Subcutaneous adipose tissue (tissue), 4 donors: Measurements from ENCODE around the gene ZNF107. TPM values are rescaled to one million over a fixed set of nuclear protein-coding genes. Genes with fewer than 3 reads are reported as not detected.

Experiments used
- total RNA-seq, 4 donors: library from RNA; depleted of rRNA; stranded (reverse); fragments of >200 nt; gene quantifications; one replicate each; pipeline ENCODE4 v1.1.0, GENCODE V29; 2016
- TF ChIP-seq, protein P1 (sequence below): fragments of 450-650 bp; IDR thresholded peaks from one replicate; pipeline ENCODE4 v1.5.1; 2016; ENCODE audit warnings: low read depth, mild to moderate bottlenecking, control low read depth, antibody characterized with exemption, moderate library complexity

ZNF107 gene
- total RNA-seq, 4 donors from 2014 or later: 3.9 to 9.5 (median 4.3) TPM

GRCh38 chr7:64691831-64692230, 25.9 kb downstream of the ZNF107 start:
- TF ChIP-seq, protein P1, sequence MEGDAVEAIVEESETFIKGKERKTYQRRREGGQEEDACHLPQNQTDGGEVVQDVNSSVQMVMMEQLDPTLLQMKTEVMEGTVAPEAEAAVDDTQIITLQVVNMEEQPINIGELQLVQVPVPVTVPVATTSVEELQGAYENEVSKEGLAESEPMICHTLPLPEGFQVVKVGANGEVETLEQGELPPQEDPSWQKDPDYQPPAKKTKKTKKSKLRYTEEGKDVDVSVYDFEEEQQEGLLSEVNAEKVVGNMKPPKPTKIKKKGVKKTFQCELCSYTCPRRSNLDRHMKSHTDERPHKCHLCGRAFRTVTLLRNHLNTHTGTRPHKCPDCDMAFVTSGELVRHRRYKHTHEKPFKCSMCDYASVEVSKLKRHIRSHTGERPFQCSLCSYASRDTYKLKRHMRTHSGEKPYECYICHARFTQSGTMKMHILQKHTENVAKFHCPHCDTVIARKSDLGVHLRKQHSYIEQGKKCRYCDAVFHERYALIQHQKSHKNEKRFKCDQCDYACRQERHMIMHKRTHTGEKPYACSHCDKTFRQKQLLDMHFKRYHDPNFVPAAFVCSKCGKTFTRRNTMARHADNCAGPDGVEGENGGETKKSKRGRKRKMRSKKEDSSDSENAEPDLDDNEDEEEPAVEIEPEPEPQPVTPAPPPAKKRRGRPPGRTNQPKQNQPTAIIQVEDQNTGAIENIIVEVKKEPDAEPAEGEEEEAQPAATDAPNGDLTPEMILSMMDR: no peak

- TF ChIP-seq, protein P1: no peak
These were observed 40.8 kb downstream of the ZNF107 start for GRCh38 chr7:64706625-64707292.

DNA sequence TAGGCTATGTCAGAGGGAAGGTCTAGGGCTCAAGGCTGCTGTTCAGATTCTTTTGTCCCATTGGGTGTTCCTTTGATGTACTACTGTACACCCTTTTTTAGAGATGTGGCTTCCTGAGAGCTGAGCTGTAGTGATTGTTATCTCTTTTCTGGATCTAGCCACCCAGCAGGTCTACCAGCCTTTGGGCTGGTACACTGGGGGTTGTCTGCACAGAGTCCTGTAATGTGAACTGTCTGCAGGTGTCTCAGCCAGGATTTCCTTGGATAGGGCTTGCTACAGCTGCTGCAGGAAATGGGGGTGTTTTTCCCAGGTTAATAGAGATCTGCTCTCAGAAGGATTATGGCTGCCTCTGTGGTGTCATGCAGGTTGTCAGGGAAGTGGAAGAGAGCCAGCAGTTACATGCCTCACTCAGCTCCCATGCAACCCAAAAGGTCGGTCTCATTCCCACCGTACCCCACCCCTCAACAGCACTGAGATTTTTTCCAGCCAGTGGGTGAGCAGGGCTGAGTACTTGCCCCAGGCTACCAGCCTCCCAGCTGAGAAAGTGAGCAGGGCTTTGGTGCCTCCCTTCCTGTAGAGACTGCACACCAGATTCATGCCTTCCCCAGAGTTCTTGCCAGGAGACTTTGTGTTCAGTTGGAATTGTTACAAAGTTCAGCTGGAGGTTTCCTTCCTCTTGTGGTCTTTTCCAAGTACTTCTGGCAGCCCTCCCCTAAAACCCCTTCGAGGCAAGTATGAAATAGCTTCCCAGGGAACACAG, 63.3 kb downstream of the ZNF107 start:
- TF ChIP-seq, protein P1: no peak

DNA sequence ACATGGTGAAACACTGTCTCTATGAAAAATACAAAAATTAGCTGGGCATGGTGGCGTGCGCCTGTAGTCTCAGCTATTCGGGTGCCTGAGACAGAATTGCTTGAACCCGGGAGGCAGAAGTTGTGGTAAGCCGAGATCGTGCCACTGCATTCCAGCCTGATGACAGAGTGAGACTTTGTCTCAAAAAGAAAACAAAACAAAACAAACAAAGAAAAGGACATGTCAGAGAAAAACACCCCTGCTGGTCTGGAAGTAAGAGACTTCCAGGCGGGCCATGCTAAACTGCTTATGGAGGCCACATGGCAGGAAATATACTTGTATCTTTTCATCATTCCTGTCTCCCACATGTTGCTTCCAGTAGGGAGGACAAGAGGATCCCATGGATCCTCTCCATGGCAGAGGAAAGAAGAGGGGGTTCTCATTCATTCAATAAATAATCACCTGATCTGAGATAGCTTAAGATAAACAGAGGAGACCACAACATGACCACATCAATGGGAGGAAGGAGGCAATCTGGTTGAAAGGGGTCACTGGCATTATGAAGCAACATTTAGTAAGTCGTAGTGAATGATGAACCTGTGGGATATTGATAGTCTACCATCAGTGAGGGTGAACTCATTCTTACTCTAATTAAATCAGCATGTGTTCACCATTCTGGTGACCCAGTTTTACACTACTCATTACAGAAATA, 67.8 kb downstream of the ZNF107 start:
- TF ChIP-seq, protein P1: no peak

DNA sequence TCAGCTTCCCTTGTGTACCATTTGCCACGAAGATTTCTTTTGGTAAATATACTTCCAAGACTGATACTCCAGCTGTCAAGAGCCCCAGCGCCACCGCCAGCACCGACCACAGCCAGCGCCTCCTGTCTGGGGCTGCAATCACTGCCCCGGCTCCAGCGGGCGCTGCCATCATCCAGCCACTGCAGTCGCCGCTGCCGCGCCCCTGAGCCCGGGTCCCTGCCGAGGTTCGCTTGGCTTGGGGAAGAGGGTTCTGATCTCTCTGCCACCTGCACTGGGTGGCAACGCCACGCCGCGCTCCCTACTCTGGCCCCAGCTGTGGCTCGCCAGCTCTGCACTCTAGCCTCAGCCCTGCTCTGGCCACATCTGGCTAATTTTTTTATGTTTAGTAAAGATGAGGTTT, 70.6 kb downstream of the ZNF107 start:
- TF ChIP-seq, protein P1: no peak

DNA sequence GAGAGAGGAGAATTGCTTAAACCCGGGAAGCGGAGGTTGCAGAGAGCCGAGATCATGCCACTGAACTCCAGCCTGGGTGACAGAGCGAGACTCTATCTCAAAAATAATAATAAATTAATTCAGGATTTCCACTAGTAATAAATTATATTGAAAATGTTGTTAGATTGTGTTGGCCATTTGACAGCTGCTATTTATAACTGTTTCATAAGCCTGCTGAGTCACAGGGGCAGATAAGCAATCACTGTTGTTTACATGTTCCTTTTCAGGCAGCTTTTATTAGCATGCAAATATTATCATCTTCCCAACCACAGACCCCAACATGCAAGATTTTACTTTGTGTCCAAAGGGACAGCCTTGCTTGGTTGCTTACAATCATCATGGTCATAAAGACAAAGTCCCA, 78.7 kb downstream of the ZNF107 start:
- TF ChIP-seq, protein P1: no peak

DNA sequence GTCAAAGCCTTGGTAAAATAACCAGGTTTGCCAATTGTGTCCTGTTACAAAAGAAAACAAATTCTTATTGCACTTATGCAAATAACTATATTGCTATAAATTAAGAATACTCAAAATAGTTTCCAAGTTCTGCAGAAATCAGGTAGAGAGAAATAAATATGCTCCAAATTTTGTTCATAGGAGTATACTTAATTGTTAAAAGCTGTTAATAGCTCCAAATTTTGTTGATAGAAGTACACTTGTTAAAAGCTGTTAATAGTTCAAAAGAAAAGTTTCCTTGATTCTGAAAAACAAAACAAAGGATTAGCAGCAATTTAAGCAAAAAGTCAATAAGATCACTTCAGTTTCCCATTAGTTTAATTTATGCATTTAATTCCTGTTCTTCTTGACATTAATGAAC, 81.9 kb downstream of the ZNF107 start:
- TF ChIP-seq, protein P1: no peak
